LNCAP (cell line): ENCODE results near the gene RIPOR3.

Experiments
- TF ChIP-seq, protein P1 (sequence below): fragments of 450-650 bp; IDR thresholded peaks from 2 replicates; pipeline ENCODE4 v1.5.1; 2017; ENCODE audit warnings: mild to moderate bottlenecking

The RIPOR3 gene

DNA sequence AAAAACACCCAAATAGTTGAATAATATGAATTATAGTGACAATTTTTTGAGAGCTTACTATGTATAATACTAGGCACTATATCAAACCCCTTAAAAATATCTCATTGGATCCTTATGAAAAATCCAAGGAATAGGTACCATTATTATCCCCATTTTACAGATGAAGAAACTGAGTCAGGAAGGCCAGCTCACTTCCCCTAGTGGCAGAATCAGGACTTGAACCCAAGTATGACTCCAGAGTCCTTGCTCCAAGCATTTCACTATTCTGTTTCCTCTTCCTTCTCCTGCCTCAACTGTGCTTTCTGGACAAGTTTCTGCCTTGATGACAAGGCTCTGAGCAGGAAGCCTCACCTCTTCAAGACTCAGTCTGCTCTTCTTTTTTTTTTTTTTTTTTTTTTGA, 29.2 kb upstream of the RIPOR3 start:
- TF ChIP-seq, protein P1, sequence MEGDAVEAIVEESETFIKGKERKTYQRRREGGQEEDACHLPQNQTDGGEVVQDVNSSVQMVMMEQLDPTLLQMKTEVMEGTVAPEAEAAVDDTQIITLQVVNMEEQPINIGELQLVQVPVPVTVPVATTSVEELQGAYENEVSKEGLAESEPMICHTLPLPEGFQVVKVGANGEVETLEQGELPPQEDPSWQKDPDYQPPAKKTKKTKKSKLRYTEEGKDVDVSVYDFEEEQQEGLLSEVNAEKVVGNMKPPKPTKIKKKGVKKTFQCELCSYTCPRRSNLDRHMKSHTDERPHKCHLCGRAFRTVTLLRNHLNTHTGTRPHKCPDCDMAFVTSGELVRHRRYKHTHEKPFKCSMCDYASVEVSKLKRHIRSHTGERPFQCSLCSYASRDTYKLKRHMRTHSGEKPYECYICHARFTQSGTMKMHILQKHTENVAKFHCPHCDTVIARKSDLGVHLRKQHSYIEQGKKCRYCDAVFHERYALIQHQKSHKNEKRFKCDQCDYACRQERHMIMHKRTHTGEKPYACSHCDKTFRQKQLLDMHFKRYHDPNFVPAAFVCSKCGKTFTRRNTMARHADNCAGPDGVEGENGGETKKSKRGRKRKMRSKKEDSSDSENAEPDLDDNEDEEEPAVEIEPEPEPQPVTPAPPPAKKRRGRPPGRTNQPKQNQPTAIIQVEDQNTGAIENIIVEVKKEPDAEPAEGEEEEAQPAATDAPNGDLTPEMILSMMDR, result no peak

DNA sequence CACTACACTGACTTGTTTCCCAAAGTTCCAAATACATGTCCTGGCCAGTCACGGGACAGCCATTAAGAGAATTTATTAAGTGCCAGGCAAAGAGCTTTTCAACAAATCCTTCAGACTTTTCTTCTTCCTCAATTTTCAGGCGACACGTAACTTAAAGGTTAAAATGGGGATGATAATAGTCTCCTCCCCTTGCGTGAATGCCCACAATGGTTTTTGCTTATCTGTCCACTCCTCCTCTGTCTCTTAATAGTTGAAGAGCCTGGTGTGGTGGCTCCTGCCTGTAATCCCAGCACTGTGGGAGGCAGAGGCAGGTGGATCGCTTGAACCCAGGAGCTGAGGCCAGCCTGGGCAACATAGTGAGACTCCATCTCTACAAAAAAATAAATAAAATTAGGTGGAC, 28.7 kb upstream of the RIPOR3 start:
- TF ChIP-seq, protein P1, result no peak

DNA sequence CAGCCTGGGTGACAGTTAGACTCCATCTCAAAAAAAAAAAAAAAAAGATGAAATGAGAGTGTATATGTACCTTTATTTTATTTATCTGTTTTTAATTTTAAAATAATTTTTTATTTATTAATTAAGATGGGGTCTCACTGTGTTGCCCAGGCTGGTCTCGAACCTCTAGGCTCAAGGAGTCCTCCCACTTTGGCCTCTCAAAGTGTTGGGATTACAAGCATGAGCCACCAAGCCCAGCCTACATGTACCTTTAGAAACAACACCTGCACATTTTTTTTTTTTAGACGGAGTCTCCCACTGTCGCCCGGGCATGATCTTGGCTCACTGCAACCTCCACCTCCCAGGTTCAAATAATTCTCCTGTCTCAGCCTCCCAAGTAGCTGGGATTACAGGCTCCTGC, 28.0 kb upstream of the RIPOR3 start:
- TF ChIP-seq, protein P1, result no peak

DNA sequence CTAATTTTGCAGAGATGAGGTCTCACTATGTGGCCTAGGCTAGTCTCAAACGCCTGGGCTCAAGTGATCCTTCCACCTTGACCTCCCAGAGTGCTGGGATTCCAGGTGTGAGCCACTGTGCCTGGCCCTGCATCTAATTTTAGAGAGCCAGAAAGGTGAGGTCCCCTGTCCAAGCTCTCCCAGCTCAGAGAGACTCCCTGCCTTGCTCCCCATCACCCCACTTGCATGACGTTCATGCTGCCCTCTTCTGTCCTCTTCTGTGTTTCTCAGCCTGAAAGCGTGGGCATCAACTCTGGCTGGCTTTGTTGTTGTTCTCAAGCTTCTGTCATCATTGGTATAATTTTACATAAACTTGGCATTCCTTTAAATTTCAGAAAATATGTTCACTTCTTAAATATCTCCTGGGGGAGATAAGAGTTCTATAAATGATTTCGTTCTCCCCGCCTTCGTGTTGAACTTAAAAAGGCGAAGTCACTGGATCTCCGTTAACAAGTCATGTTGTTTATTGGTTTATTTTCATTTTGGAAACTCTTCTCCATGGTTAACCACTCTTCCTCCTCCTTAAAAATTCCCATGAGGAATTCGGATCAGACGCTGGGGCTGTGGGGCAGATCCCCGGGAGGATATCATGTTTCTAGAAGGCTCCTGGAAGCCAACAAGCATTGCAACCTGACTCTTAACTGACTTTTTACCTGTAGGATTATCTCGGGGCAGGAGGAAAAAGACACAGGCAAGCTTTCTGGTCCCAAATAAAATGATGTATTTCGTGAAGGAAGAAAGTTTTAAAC, 26.8 kb upstream of the RIPOR3 start:
- TF ChIP-seq, protein P1, result no peak

DNA sequence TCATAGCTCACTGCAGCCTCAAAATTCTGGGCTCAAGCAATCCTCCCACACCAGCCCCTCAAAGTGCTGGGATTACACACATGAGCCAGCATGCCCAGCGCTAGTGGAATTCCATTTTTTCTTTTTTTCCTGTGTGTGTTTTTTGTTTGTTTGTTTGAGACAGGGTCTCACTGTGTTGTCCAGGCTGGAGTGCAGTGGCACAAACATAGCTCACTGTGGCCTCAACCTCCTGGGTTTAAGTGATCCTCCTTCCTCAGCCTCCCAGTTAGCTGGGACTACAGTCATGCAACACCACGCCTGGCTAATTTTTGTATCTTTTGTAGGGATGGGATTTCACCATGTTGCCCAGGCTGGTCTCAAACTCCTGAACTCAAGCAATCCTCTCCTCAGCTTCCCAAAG, 26.0 kb upstream of the RIPOR3 start:
- TF ChIP-seq, protein P1, result no peak

DNA sequence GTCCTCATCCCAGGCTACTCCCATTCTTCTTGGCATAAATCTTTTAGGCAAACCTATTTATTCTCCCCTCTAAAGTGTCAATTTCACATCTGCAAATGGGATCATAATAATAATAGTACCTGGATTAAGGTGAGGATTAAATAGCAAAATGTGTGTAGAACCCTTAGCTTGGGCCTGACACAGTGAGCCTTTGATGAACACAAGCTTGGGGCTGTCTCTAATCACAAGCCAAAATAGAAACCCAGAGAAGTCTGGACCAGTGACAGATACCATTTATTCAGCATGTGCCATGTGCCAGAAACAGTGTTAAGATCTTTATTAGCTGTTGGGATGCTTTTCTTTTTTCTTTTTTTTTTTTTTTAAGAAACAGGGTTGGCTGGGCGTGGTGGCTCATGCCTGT, 25.2 kb upstream of the RIPOR3 start:
- TF ChIP-seq, protein P1, result no peak

DNA sequence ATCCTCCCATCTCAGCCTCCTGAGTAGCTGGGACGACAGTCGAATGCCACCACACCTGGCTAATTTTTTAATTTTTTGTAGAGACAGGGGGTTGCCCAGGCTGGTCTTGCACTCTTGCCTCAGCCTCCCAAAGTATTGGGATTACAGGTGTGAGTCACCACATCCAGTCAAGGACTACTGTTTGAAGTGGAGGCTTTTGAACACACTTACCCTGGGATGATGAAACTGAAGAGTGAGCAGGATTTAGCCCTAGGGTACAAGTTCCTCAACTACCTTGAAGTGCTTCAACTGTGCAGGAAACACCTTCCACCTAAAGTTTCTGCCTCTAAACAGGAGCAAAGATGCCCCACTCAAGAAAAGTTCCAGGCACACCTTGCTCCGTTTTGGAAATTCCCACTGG, 24.4 kb upstream of the RIPOR3 start:
- TF ChIP-seq, protein P1, result no peak
